HG03175 (cell line): ENCODE measurements around the gene IGF2R.

ENCODE experiments used
- ATAC-seq: cut with Tn5 transposase; IDR thresholded peaks from one replicate; pipeline ENCODE4 v1.9.1; 2021; ENCODE audit warnings: mild to moderate bottlenecking, moderate library complexity; ENCODE audit not compliant: unreplicated experiment

The IGF2R gene

GRCh38 chr6:160042014-160042773 lies 73.3 kb downstream of the IGF2R start:
- no peak for ATAC-seq

DNA sequence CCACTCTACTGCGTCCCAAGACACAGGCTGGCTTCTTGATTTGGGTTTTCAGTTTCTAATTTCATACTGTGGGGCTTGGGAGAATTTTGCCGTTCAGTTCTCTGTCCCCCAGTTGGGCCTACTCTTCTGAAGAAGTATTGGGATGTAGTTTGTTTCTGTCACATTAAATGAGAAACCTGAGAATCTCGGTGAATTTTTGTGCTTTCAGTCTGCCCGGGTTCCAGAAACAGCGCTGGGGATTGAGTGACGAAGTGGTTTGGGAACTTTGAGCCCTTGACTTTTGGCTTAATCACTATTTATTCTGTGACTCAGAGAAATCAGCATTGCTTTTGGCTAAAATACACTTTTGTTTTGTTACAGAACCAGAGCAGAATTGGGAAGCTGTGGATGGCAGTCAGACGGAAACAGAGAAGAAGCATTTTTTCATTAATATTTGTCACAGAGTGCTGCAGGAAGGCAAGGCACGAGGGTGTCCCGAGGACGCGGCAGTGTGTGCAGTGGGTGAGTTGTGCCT lies 74.0 kb downstream of the IGF2R start:
- ATAC-seq = no peak

DNA sequence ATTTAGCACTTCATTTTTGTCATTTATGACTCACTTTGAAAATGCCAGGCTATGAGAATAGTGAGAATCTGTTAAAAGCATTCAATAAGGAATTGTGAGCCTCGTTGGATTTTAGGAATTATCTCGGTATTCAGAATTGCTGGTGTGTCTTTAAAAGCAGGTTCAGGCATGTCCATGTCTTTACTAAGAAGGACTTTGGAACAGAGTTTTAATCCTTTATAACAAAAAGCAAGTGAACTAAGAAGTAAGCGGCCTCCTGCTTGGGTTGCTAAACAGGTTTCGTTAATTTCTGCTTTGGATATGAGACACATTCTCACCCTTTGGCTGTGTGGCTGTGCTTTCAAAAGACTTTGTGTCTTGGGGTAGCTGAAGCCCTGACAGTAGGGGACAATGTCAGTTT lies 74.9 kb downstream of the IGF2R start:
- no peak for ATAC-seq

DNA sequence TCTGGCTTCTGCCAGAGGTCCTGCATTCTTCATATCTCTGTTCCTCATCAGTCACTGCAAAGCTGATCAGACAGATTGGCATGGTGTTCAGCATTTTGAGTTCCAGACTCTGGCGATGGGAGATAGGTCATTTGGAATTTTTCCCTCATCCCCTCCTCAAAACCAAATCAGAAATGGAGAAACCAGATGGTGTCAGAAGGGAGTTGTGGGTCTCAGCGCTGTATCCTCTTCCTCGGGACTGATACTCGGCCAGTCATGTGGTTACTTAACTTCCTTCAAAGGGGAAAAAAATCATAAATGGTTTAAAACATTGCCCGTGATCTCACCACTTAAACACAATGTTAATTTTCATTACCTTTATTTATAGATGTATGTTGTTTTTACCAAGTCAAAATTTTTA lies 75.8 kb downstream of the IGF2R start:
- ATAC-seq = no peak

GRCh38 chr6:160048471-160048870 lies 79.6 kb downstream of the IGF2R start:
- no peak for ATAC-seq

DNA sequence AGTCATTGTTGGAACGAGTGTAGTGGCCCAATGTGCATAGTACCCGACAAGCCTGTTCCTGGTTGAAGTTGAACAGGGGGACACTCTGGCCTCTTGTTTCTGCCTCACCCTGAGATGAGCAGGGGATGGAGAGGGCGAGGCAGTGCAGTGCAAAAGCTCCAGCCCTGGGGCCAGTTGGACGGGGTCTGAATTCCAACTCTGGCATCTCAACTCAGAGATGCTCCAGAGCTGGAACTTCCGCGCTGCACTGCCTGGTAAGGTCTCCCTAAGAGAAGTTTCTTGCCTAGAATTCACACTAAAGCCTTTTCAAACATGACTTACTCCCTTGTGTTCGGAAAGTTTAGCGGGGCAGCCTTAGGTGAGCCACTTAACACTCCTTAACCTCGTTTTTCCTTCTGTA lies 80.5 kb downstream of the IGF2R start:
- no peak for ATAC-seq

- ATAC-seq = no peak
These were observed 81.1 kb downstream of the IGF2R start for GRCh38 chr6:160050022-160050421.

DNA sequence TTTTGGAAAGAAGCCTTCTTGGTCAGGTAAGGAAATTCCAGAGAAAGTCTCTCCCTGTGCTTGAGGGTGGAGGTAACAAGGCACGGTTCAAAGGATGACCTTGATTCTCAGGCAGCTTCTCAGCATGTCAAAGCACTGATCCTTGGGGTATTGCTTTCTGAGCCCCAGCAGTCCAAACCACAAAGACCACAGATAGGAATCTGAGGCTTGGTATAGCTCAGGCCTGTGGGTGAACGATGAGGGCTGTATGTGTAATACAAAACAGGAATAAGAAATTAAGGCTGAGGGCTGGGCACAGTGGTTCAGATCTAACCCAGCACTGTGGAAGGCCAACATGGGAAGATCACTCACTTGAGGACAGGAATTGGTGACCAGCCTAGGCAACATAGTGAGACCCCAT lies 82.5 kb downstream of the IGF2R start:
- no peak for ATAC-seq

GRCh38 chr6:160054271-160054670 lies 85.4 kb downstream of the IGF2R start:
- ATAC-seq = no peak

- ATAC-seq = no peak
These were observed 86.0 kb downstream of the IGF2R start for GRCh38 chr6:160054913-160055312.

DNA sequence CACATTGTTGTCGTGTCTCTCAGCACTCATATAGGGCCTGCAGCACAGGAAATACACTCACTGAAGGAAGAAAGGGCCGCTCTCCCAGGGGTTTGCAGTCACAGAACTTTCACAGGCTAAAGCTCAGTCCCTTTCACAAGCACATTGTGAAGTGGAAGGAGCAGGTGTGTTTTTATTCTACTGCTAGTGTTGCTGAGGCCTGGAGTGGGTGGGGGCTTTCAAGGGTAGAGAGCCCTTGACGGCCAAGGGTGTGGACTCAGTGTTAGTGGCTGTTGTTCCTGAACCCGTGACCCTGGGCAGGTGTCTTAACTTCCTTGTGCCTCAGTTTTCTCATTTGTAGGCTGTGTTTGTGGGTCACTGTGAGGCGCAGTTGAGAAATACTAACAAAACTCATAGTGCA lies 86.5 kb downstream of the IGF2R start:
- no peak for ATAC-seq

DNA sequence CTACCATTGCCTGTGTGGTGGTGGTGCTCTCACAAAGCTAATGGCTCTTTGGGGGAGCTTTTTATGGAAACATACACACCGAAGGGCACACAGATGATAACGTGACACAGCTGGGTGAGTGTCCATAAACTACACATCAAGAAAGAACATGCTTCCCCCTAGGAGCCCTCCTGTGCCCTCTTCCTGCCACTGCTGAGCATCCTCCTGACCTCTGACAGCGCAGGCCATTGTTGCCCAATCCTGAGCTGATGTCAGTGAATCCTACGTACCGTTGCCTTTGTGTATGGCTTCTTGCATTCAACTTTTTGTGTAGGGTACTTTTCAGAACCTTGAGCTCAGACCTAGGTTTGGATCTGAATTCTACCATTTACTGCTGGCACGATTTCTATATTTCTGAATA lies 86.9 kb downstream of the IGF2R start:
- no peak for ATAC-seq

GRCh38 chr6:160057080-160057479 lies 88.2 kb downstream of the IGF2R start:
- ATAC-seq = no peak

DNA sequence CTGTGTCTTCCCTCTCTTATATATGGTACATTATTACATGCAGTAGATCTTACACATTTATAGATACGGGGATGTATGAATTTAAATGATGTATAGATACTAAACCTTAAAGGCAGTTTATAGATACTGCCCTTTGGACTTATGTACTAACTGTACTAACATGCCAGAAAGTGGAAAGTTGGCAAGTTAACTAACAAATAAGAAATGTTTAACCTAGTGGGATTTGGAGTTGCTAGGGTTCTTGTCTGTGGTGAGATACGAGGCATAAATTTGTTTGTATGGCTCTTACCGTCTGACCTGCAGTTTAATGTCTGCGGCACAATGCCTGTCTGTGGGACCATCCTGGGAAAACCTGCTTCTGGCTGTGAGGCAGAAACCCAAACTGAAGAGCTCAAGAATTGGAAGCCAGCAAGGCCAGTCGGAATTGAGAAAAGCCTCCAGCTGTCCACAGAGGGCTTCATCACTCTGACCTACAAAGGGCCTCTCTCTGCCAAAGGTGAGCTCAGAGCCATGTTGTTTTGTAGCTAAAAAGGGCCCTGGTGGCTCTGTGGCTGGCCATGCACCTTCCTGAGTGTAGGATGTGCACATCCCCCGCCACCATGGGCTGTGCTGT lies 89.8 kb downstream of the IGF2R start:
- no peak for ATAC-seq

DNA sequence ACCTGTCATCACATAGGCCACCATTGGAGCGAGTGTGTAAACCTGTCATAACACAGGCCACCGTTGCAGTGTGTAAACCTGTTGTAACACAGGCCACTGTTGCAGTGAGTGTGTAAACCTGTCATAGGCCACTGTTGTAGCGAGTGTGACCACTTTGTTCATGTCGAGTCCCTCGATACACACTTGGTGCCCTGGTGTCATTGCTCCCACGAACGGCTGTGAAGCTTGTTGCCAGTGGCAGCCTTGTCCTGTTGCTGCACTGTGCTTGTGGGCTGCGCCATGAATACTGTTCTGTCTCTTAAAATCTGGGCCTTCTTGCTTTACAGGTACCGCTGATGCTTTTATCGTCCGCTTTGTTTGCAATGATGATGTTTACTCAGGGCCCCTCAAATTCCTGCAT lies 91.3 kb downstream of the IGF2R start:
- no peak for ATAC-seq

DNA sequence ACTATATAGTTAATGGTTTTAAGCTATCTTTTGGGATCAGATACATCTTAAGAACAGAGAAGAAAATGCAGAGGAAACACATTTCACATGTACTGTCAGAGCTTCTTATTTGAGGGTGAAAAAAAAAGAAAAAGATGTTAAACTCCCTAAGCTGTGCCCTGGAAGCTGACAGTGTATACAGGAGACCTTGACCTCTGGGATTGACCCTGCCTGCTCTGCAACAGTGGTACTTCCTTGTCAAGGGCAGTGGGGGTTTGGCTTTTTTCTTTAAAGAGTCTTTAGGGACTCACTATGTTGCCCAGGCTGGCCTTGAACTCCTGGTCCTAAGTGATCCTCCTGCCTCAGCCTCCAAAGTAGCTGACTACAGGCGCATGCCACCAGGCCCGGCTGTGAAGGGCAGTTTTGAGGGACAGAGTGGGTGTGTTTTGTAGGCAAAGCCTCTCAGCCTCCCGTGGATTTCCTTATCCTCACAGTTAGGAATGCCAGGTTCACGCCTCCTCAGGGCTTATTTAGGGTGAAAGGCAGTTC lies 92.1 kb downstream of the IGF2R start:
- ATAC-seq = no peak

- no peak for ATAC-seq
These were observed 95.0 kb downstream of the IGF2R start for GRCh38 chr6:160063771-160064413.

GRCh38 chr6:160065200-160065599 lies 96.3 kb downstream of the IGF2R start:
- ATAC-seq = no peak

DNA sequence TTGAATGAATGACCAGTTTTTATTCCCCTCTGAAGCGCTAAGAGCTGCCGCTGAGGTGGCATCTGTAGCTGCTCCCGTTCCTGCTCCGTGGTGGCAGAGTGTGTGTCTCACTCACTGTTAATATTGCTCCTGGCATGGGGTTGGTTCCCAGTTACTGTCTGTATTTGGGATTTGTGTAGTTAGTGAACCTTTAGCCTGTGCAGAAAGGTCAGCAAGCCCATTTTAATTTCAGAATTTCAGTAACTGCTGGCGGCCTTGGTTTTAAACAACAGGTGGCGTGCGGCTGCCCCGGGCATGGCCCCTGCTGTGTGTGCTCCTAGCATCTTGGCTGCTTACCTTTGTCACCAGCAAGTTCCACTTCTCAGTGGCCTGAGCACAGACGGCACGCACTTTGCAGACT lies 98.7 kb downstream of the IGF2R start:
- no peak for ATAC-seq

GRCh38 chr6:160068346-160068745 lies 99.5 kb downstream of the IGF2R start:
- no peak for ATAC-seq

DNA sequence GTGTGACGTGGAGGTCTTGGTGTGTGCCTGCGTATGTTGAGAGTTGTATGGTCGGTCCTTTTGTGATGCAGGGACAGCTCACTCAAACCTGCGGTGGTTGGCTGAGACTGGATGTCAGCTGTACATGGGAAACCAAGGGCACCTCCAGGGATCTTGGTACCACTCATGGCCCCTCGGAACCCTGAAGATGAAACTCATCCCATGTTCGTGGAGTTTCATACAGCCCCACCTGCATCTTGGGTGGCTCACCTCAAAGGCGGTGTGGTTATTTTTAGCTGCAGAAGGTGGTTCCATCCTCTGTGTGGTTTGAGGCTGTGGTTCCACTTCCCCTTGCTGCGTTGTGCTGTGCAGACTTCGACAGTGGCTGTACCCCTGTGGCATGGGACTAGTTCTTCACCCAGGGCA lies 100.2 kb downstream of the IGF2R start:
- ATAC-seq = peak; percentile 95

GRCh38 chr6:160069459-160069858 lies 100.6 kb downstream of the IGF2R start:
- peak; percentile 20 for ATAC-seq
